GM23338 (cell line): ENCODE measurements around the gene VAPB. TPM values are rescaled to one million over a fixed set of nuclear protein-coding genes. Genes with fewer than 3 reads are reported as not detected.

Experiments
- ATAC-seq: fragments of 200-7000 bp; cut with Tn5 transposase; 3 replicates; pipeline ENCODE4 v1.9.1; 2020
- DNase-seq: peaks from one replicate; pipeline ENCODE4 v3.0.0-alpha.2; 2015; ENCODE audit warnings: low spot score
- H2AFZ ChIP-seq: fragments of 200-600 bp; sonication (generic); 2 replicates; pipeline ENCODE4 v1.8.0; 2016; ENCODE audit warnings: antibody characterized with exemption, mild to moderate bottlenecking, moderate library complexity
- H3F3A ChIP-seq: fragments of 200-600 bp; sonication (generic); replicated peaks from 2 replicates; pipeline ENCODE4 v1.8.0; 2017; ENCODE audit warnings: antibody characterized with exemption, mixed run types, low read depth
- H3K27ac ChIP-seq: fragments of 200-600 bp; sonication (generic); 2 replicates; pipeline ENCODE4 v1.6.1; 2016; ENCODE audit warnings: low read depth
- H3K27me3 ChIP-seq: fragments of 200-600 bp; sonication (generic); 2 replicates; pipeline ENCODE4 v1.8.0; 2016; ENCODE audit warnings: mild to moderate bottlenecking, mixed run types, moderate library complexity; ENCODE audit not compliant: insufficient read depth
- H3K36me3 ChIP-seq: fragments of 200-600 bp; sonication (generic); 2 replicates; pipeline ENCODE4 v1.8.0; 2016; ENCODE audit warnings: mild to moderate bottlenecking; ENCODE audit not compliant: insufficient read depth
- H3K4me1 ChIP-seq: fragments of 200-600 bp; sonication (generic); 2 replicates; pipeline ENCODE4 v1.8.0; 2016; ENCODE audit warnings: mild to moderate bottlenecking, moderate library complexity; ENCODE audit not compliant: insufficient read depth
- H3K4me2 ChIP-seq: fragments of 200-600 bp; sonication (generic); 2 replicates; pipeline ENCODE4 v1.7.1; 2017; ENCODE audit warnings: mixed run types
- H3K4me3 ChIP-seq: fragments of 200-600 bp; sonication (generic); 2 replicates; pipeline ENCODE4 v1.6.1; 2016; ENCODE audit warnings: mixed run types
- H3K79me2 ChIP-seq: fragments of 200-600 bp; sonication (generic); replicated peaks from 2 replicates; pipeline ENCODE4 v1.8.0; 2017; ENCODE audit warnings: mild to moderate bottlenecking; ENCODE audit not compliant: insufficient read depth
- H3K9me2 ChIP-seq: fragments of 200-600 bp; sonication (generic); 2 replicates; pipeline ENCODE4 v1.8.0; 2017; ENCODE audit not compliant: insufficient read depth
- H4K20me1 ChIP-seq: fragments of 200-600 bp; sonication (generic); replicated peaks from 2 replicates; pipeline ENCODE4 v1.8.0; 2017; ENCODE audit warnings: mild to moderate bottlenecking; ENCODE audit not compliant: insufficient read depth
- H3K27ac Mint-ChIP-seq: 2 replicates; pipeline ENCODE4 v1.8.0; 2020; ENCODE audit warnings: inconsistent platforms, mild to moderate bottlenecking, moderate library complexity, mixed read lengths
- H3K27me3 Mint-ChIP-seq: 3 replicates; pipeline ENCODE4 v1.8.0; 2022; ENCODE audit warnings: low read depth, mild to moderate bottlenecking, moderate library complexity, mixed read lengths, inconsistent platforms; ENCODE audit not compliant: insufficient read depth, poor library complexity
- H3K36me3 Mint-ChIP-seq: 3 replicates; pipeline ENCODE4 v1.8.0; 2021; ENCODE audit warnings: low read depth, mild to moderate bottlenecking, inconsistent platforms, moderate library complexity, mixed read lengths
- H3K4me1 Mint-ChIP-seq: 3 replicates; pipeline ENCODE4 v1.8.0; 2020; ENCODE audit warnings: mild to moderate bottlenecking, inconsistent platforms, mixed read lengths
- H3K4me3 Mint-ChIP-seq: 3 replicates; pipeline ENCODE4 v1.8.0; 2021; ENCODE audit warnings: moderate library complexity, mild to moderate bottlenecking, inconsistent platforms, mixed read lengths
- H3K9me3 Mint-ChIP-seq: 3 replicates; pipeline ENCODE4 v1.8.0; 2020; ENCODE audit warnings: moderate library complexity, mild to moderate bottlenecking, inconsistent platforms, mixed read lengths
- CREB1 ChIP-seq: fragments of 250-450 bp; sonication (Bioruptor Pico); IDR thresholded peaks from 2 replicates; pipeline ENCODE4 v1.5.0; 2020; ENCODE audit warnings: low read depth, mild to moderate bottlenecking, moderate library complexity
- EZH2phosphoT487 ChIP-seq: fragments of 200-600 bp; sonication (generic); IDR thresholded peaks from one replicate; pipeline ENCODE4 v1.8.1; 2018; ENCODE audit warnings: antibody characterized with exemption; ENCODE audit not compliant: unreplicated experiment
- NANOG ChIP-seq: IDR thresholded peaks from 2 replicates; pipeline ENCODE4 v1.6.1; 2016; ENCODE audit warnings: antibody characterized with exemption, borderline replicate concordance
- POLR2AphosphoS5 ChIP-seq: IDR thresholded peaks from 2 replicates; pipeline ENCODE4 v1.6.1; 2016; ENCODE audit warnings: antibody characterized with exemption, low read depth
- ZNF114 ChIP-seq: fragments of 250-450 bp; sonication (Bioruptor Pico); IDR thresholded peaks from 2 replicates; pipeline ENCODE4 v1.5.0; 2020; ENCODE audit warnings: mild to moderate bottlenecking, moderate library complexity
- ZNF462 ChIP-seq: fragments of 250-450 bp; sonication (Bioruptor Pico); IDR thresholded peaks from 2 replicates; pipeline ENCODE4 v1.5.0; 2020; ENCODE audit warnings: mild to moderate bottlenecking, moderate library complexity
- polyA plus RNA-seq: library from polyadenylated mRNA; unstranded; fragments of >200 nt; fragmentation: Nextera tagmentation; extraction: Ambion mirVana; gene quantifications from 2 replicates; pipeline ENCODE4 v1.2.1, GENCODE V29; 2016
- total RNA-seq: library from RNA; depleted of rRNA; stranded (reverse); fragments of >200 nt; shearing (Covaris generic); gene quantifications from 2 replicates; pipeline ENCODE4 v1.2.3, GENCODE V29; 2014

VAPB gene
- total and polyA plus RNA-seq, 2 experiments from 2014 or later = 18.8 to 22.9 TPM

- TF ChIP-seq ZNF462 (no peak), POLR2AphosphoS5 (no peak), ZNF114 (CRISPR knock-in tag) (no peak)
These were observed 27.8 kb downstream of the VAPB start (continued) for GRCh38 chr20:58416835-58417234.

- no peak overlapping the region for H2AFZ ChIP-seq
- H3K9me2 ChIP-seq = no peaks in the 10 kb centered on the region
- no peak overlapping the region for H3K4me3 ChIP-seq
- H3K4me3 Mint-ChIP-seq = no peak overlapping the region
- no peaks in the 10 kb centered on the region for H3F3A ChIP-seq
- peaks cover 41% of the 10 kb centered on the region for H3K4me1 Mint-ChIP-seq
- no peak overlapping the region for H3K27ac Mint-ChIP-seq
- no peaks in the 10 kb centered on the region for H4K20me1 ChIP-seq
- peaks cover 36% of the 10 kb centered on the region for H3K36me3 Mint-ChIP-seq
- peaks cover 15% of the 10 kb centered on the region for H3K9me3 Mint-ChIP-seq
- no peaks in the 10 kb centered on the region for H3K27me3 ChIP-seq
- peak overlapping the region; percentile 53 for H3K4me2 ChIP-seq
- DNase-seq (no peak), ATAC-seq (no peak; the same call in 2 of the 3 replicates)
- peaks cover 53% of the 10 kb centered on the region for H3K79me2 ChIP-seq
- H3K36me3 ChIP-seq = no peaks in the 10 kb centered on the region
- H3K27me3 Mint-ChIP-seq = no peaks in the 10 kb centered on the region
- no peak overlapping the region for H3K27ac ChIP-seq
- H3K4me1 ChIP-seq = peaks cover 32% of the 10 kb centered on the region
- no peak for TF ChIP-seq ZNF462
- TF ChIP-seq POLR2AphosphoS5 = no peak
- TF ChIP-seq CREB1 (CRISPR knock-in tag) = no peak
- no peak for TF ChIP-seq EZH2phosphoT487
- TF ChIP-seq NANOG = no peak
These were observed 28.4 kb downstream of the VAPB start for GRCh38 chr20:58417438-58417837.
